ENCODE measurements around the gene UGT1A8.

Gene UGT1A8

GRCh38 chr2:233819884-233820773 lies 202.7 kb downstream of the UGT1A8 start:
- DNase-seq (ENCODE audit: low spot score) = no peak

DNA sequence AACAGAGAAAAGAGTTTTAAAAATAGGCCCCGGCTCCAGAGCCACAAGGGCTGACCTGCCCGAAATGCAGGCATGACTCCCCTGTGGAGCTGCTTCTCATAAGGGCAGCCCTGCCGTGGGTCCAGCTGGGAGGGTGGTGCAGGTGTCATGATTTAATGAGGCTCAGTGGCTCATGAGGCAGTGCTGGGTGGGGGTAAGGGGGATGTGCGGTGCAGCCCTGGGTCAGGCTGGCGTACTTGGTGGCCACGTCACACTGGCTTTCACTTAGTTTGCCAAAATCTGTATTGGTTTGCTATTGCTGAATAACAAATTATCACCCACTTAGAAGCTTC lies 203.3 kb downstream of the UGT1A8 start:
- DNase-seq (ENCODE audit: low spot score) = no peak

DNA sequence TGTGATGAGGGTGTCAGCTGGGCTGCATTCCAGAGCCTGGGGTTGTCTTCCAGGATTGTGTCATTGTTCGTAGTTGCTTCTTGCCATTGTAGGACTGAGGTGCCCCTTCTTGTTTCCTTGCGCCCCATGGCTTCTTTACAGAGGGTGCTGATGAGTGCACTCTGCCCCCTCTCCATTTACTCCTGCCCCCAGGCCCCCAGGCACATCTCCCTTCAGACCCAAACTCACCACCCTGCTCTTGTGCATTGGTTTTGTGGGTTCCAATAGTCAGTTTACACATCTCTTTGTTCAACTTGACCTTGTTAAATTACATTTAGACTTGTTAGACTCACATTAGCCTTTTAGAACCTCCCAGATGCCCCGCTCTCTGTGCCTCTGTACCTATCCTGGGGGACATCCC lies 203.8 kb downstream of the UGT1A8 start:
- no peak for DNase-seq (ENCODE audit: low spot score)

GRCh38 chr2:233821709-233822100 lies 204.3 kb downstream of the UGT1A8 start:
- DNase-seq (ENCODE audit: low spot score) = no peak

- DNase-seq (ENCODE audit: low spot score) = no peak
These were observed 204.8 kb downstream of the UGT1A8 start for GRCh38 chr2:233822101-233822771.

Data from HuH-7.5 (cell line).